Neutrophil (primary cell): ENCODE data around the gene AIM2.

Experiments
- H3K27ac ChIP-seq: fragments of 200-600 bp; sonication (generic); 2 replicates; pipeline ENCODE4 v1.5.1; 2016; ENCODE audit warnings: mild to moderate bottlenecking, moderate library complexity
- H3K27me3 ChIP-seq: fragments of 200-600 bp; sonication (generic); 2 replicates; pipeline ENCODE4 v1.6.0; 2016; ENCODE audit warnings: mild to moderate bottlenecking
- H3K36me3 ChIP-seq: fragments of 200-600 bp; sonication (generic); 2 replicates; pipeline ENCODE4 v1.5.1; 2017
- H3K4me1 ChIP-seq, 2 experiments: fragments of 200-600 bp in 1 of 2; sonication (generic) in 1 of 2; 1 replicate in 1 of 2; 2 replicates in 1 of 2; pipeline versions ENCODE4 v1.5.1 to v1.6.1; 2013 to 2016; ENCODE audit warnings: low read depth in 1 of 2, low read length in 1 of 2, mild to moderate bottlenecking in 1 of 2, moderate library complexity in 1 of 2; ENCODE audit not compliant: control insufficient read depth in 1 of 2, insufficient read depth in 1 of 2
- H3K4me3 ChIP-seq, 2 experiments: fragments of 200-600 bp in 1 of 2; sonication (generic) in 1 of 2; 1 replicate in 1 of 2; 2 replicates in 1 of 2; pipeline ENCODE4 v1.5.1; 2013 to 2016; ENCODE audit warnings: low read depth in 1 of 2, low read length in 1 of 2, mild to moderate bottlenecking in 1 of 2, moderate library complexity in 1 of 2
- H3K9me3 ChIP-seq: fragments of 200-600 bp; sonication (generic); 2 replicates; pipeline ENCODE4 v1.5.1; 2016
- CTCF ChIP-seq: fragments of 200-600 bp; sonication (generic); IDR thresholded peaks from 2 replicates; pipeline ENCODE4 v1.5.1; 2016; ENCODE audit warnings: antibody characterized with exemption

Gene AIM2

GRCh38 chr1:159091180-159091560 lies 14.6 kb upstream of the AIM2 start:
- no peaks in the 10 kb centered on the region for H3K9me3 ChIP-seq
- peak overlapping the region; percentile 76 for H3K27ac ChIP-seq
- no peak for TF ChIP-seq CTCF
- H3K4me3 ChIP-seq: no peak overlapping the region
- H3K4me1 ChIP-seq: peaks cover 64 to 71% of the 10 kb centered on the region in 2 experiments
- H3K36me3 ChIP-seq: no peaks in the 10 kb centered on the region
- no peaks in the 10 kb centered on the region for H3K27me3 ChIP-seq

- Histone ChIP-seq H3K36me3 (no peaks in the 10 kb centered on the region), H3K4me3 (no peak overlapping the region), H3K27ac (peak overlapping the region; percentile 76), H3K27me3 (no peaks in the 10 kb centered on the region), H3K9me3 (no peaks in the 10 kb centered on the region), H3K4me1 (peaks cover 71 to 77% of the 10 kb centered on the region in 2 experiments)
- TF ChIP-seq CTCF: no peak
Measured at GRCh38 chr1:159090286-159091179, 14.0 kb upstream of the AIM2 start.

- H3K9me3 ChIP-seq: no peaks in the 10 kb centered on the region
- no peaks in the 10 kb centered on the region for H3K36me3 ChIP-seq
- H3K27me3 ChIP-seq: no peaks in the 10 kb centered on the region
- peak overlapping the region; percentile 88 for H3K27ac ChIP-seq
- peaks cover 83 to 89% of the 10 kb centered on the region in 2 experiments for H3K4me1 ChIP-seq
- peak; percentile 83 for TF ChIP-seq CTCF
- H3K4me3 ChIP-seq: no peak overlapping the region
Measured at GRCh38 chr1:159089184-159089791, 12.7 kb upstream of the AIM2 start.

- H3K4me1 ChIP-seq: peaks cover 89 to 96% of the 10 kb centered on the region in 2 experiments
- H3K27ac ChIP-seq: peak overlapping the region; percentile 88
- no peaks in the 10 kb centered on the region for H3K36me3 ChIP-seq
- H3K9me3 ChIP-seq: no peaks in the 10 kb centered on the region
- no peak for TF ChIP-seq CTCF
- no peaks in the 10 kb centered on the region for H3K27me3 ChIP-seq
- no peak overlapping the region for H3K4me3 ChIP-seq
Measured at GRCh38 chr1:159088546-159089183, 12.1 kb upstream of the AIM2 start.

- no peaks in the 10 kb centered on the region for H3K27me3 ChIP-seq
- no peaks in the 10 kb centered on the region for H3K9me3 ChIP-seq
- H3K4me1 ChIP-seq: peaks cover 95 to 100% of the 10 kb centered on the region in 2 experiments
- H3K36me3 ChIP-seq: no peaks in the 10 kb centered on the region
- peak overlapping the region; percentile 88 for H3K27ac ChIP-seq
- H3K4me3 ChIP-seq: no peak overlapping the region
- TF ChIP-seq CTCF: no peak
Measured at GRCh38 chr1:159088050-159088449, 11.5 kb upstream of the AIM2 start.
